HEK293T (cell line): ENCODE data around the gene RB1.
"Not testable (repeated sequence)": the region's sequence is repeated elsewhere in the genome, so short reads cannot be mapped to it uniquely, and the experiment has no call there.

Experiments used
- ARNT ChIP-seq: fragments of 450-650 bp; IDR thresholded peaks from 2 replicates; pipeline ENCODE4 v1.6.1; 2017; ENCODE audit warnings: mild to moderate bottlenecking
- CTBP1 ChIP-seq: fragments of 450-650 bp; IDR thresholded peaks from 2 replicates; pipeline ENCODE4 v1.6.1; 2016; ENCODE audit warnings: borderline replicate concordance
- ELF4 ChIP-seq: fragments of 450-650 bp; IDR thresholded peaks from 2 replicates; pipeline ENCODE4 v1.6.1; 2017; ENCODE audit warnings: antibody characterized with exemption
- FOXK2 ChIP-seq: fragments of 450-650 bp; IDR thresholded peaks from 2 replicates; pipeline ENCODE4 v1.6.1; 2016; ENCODE audit warnings: mild to moderate bottlenecking
- FOXM1 ChIP-seq: fragments of 450-650 bp; IDR thresholded peaks from 2 replicates; pipeline ENCODE4 v1.6.1; 2017; ENCODE audit warnings: mild to moderate bottlenecking, borderline replicate concordance
- NFRKB ChIP-seq: fragments of 450-650 bp; IDR thresholded peaks from 2 replicates; pipeline ENCODE4 v1.6.1; 2016; ENCODE audit warnings: mild to moderate bottlenecking, moderate library complexity
- PKNOX1 ChIP-seq: fragments of 450-650 bp; IDR thresholded peaks from 2 replicates; pipeline ENCODE4 v1.6.1; 2016
- SP1 ChIP-seq: fragments of 450-650 bp; IDR thresholded peaks from 2 replicates; pipeline ENCODE4 v1.6.1; 2017
- SUZ12 ChIP-seq: fragments of 450-650 bp; IDR thresholded peaks from 2 replicates; pipeline ENCODE4 v1.6.1; 2016; ENCODE audit warnings: mild to moderate bottlenecking

- not testable (repeated sequence) for TF ChIP-seq ARNT, NFRKB, FOXM1, CTBP1, FOXK2, SP1, SUZ12, ELF4, PKNOX1
Observed at GRCh38 chr13:48339198-48339597, 35.6 kb downstream of the RB1 start.
